ENCODE results near the gene NSMCE1. TPM values are rescaled to one million over a fixed set of nuclear protein-coding genes. Genes with fewer than 3 reads are reported as not detected.

The NSMCE1 gene
- 57.0 to 58.8 TPM (median 57.5 TPM) in 5 replicates for total RNA-seq (2022; extraction: Qiagen RNA extraction)

GRCh38 chr16:27268376-27269299, at the start of gene NSMCE1:
NSMCE1 (minus strand) TSS chr16:27268772; CDS start chr16:27257570, 11,202 bp downstream.

GRCh38 chr16:27313422-27314160, 45.0 kb upstream of the NSMCE1 start, which contains the start of gene IL4R:
IL4R (plus strand) TSS chr16:27313974; CDS start chr16:27340204, 26,230 bp downstream.

GRCh38 chr16:27203507-27204311, 64.9 kb downstream of the NSMCE1 start, which contains the start of gene KDM8:
KDM8 (plus strand) TSS chr16:27203526; CDS start chr16:27210124, 6,598 bp downstream.

Other genes with a start within 250 kb of the NSMCE1 start
- not detected in 5 replicates for gene C16orf82, start 201.8 kb downstream of the NSMCE1 start, total RNA-seq (2022; extraction: Qiagen RNA extraction)
- 2.2 to 3.0 TPM (median 2.8 TPM) in 5 replicates for gene KDM8, start 65.2 kb downstream of the NSMCE1 start, total RNA-seq (2022; extraction: Qiagen RNA extraction)
- gene IL4R, start 45.2 kb upstream of the NSMCE1 start, total RNA-seq (2022; extraction: Qiagen RNA extraction): 28.3 to 34.4 TPM (median 33.1 TPM) in 5 replicates
- gene IL21R, start 133.4 kb upstream of the NSMCE1 start, total RNA-seq (2022; extraction: Qiagen RNA extraction): 0.03 TPM in 2 of 5 replicates, not detected in the others